LoVo (cell line): ENCODE results near the gene FN1.
"Not testable (repeated sequence)": the region's sequence is repeated elsewhere in the genome, so short reads cannot be mapped to it uniquely, and the experiment has no call there.

Experiments
- DNase-seq: peaks from one replicate; pipeline ENCODE4 v3.0.0-alpha.2; 2016; ENCODE audit warnings: low spot score

FN1 gene

DNA sequence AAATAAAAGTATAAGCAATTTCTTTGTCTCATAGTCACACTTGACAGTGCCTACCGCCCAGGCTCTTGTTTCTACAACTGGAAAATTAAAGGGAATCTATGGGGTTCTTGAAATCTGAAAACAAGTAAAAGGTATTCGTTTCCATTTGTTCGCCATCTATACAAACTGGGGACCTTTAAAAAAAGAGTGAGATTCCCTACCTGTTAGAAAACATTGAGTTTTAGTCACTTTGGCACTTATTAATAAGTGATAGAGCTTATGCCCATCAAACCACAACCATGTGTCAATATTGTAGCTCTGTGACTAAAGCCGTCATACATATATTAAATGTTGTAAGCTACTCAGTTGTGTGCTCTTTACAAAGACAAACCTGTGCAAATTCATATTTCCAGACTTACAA, 13.2 kb downstream of the FN1 start:
- no peak for DNase-seq

DNA sequence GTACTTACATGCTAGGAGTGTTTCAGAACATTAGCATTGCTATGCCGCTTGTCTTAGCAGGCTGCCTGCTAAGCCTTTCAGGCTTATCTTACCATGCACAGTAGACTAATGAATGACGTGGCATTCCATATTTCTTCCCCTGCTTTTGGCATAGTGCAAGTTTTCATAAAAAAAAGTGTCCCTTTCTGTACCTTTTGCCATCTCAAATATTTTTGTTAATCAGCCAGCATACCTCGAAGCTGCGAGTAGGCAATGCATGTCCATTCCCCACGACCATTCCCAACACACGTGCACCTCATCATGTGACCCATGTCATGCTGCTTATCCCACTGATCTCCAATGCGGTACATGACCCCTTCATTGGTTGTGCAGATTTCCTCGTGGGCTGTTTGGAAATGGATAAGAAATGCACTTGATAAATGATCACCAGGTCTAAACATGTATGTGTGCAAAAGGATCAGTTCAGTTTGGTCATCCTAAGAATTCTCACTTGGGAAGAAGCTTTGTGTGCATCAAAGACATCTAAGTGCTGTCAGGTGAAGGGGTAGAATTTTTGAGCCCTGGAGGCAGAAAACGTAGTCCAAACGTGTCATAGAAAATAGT, 13.9 kb downstream of the FN1 start:
- DNase-seq = no peak

DNA sequence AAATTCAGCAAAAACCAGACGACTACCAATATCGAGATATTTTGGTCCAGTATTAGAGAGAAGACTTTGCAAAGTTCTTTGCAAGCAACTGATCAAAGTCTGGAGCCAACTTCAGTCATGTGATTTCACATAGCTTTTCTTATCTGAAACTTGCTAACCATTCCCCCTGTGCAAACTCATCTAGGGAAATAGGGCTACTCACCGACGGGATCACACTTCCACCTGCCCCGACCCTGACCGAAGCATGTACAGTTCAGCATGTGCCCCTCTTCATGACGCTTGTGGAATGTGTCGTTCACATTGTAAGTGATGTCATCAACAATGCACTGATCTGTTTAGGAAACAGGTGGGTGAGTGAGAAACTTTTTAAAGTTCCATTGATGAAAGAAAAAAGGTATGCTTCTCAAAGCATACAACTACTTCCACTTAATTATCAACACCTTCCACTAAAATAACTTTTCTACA, 15.4 kb downstream of the FN1 start:
- DNase-seq = no peak

DNA sequence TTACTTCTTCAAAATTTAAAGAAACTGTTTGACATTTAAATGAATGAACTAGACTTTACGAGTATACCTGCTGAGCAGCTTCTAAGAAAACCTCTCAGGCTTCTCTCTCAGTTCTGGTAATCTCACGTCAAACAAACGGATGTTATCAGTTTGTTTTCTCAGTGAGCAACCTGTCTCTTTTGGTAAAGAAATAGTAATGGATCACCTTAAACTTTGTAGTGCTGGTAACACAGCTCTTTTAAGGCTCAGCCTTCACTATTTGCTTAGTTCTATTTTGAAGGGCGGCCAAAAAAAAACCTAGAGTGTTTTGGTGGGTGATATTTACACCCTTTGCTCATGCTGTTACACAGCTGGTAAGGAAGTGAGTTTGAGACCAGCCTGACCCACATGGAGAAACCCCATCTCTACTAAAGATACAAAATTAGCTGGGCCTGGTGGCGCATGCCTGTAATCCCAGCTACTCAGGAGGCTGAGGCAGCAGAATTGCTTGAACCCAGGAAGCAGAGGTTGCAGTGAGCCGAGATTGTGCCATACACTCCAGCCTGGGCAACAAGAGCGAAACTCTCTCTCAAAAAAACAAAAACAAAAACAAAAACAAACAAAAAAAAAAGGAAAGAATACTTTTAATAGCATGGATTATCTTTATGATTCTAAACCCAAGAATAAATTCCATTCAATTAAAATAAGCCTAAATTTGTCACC, 15.9 kb downstream of the FN1 start:
- no peak for DNase-seq

DNA sequence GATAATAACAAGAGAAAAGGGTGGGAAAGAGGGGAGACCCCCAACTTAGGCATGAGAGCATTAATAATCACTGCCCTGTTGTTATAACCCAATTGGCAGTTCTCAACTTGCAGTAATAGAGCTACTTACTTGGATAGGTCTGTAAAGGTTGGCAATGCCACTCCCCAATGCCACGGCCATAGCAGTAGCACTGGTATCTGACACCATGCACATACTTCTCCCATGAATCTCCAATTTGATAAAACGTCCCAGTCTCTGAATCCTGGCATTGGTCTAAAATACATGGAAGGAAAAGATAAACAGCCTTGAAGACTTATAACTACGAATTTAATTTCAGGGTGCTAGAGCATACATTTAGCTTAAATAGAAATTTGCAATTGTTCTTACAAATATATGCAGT, 16.8 kb downstream of the FN1 start:
- no peak for DNase-seq

DNA sequence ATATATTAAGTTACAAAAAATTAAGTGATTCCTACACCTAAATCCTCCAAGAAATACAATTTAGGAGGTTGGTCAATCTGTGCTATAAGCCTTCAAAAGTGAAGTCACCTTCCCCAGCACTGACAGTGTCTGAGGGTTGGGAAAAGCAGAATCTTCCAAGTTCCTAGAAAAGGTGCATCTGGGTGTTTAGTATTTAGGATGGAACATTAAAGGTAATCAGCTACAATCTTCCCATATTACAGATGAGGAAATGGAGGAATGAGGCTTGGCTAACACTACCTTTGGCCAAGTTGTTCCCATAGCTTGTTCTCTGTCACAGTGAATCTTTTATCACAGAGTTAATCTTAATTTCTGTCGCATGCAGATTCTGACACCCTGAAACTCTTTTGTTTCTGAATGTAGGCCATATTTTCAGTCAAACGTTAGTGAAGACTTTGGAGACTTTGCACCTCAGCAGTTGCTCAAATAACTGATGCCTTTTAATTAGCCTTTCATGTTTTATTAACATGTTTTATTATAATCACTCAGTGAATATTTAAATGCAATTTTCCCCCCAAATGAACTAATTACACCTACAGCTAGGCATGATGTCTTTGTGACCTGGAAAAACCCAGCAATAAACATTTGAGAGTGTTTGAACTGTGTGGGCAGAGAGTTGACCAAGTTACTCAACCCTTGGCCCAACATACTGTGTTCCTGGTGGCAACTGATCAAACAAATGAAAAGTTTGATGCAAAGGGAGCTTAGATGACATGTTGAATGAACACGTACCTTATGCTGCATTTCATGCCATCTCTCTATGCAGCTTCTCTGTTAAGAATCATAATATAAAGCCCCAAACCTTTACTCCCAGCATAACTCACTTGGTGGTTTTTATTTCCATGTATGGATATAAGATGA, 17.6 kb downstream of the FN1 start:
- no peak for DNase-seq

DNA sequence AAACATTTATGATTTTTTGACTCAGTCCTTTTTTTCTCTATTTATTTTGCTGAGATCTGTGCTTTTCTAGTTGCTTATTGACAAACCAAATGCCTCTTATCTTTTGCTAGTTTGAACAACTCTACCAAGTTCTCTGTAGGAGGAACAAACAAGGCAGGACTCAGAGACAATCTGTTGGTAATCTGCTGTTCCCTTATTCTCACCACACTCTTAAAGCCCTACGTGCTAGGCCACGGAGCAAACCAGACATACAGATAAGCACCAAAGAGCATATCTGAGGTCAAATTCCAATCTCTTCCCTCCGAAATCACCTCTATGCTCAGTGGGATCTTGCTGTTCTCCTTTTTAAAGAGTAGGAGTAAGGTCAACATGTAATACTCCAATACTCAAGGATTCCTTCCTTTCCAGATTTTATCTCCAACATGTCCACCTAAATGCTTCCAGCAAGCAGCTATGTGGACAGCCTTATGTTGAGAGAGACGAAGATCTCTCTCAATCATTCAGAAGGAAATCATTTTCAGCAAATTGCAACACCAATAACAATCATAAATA, 18.4 kb downstream of the FN1 start:
- DNase-seq = no peak

DNA sequence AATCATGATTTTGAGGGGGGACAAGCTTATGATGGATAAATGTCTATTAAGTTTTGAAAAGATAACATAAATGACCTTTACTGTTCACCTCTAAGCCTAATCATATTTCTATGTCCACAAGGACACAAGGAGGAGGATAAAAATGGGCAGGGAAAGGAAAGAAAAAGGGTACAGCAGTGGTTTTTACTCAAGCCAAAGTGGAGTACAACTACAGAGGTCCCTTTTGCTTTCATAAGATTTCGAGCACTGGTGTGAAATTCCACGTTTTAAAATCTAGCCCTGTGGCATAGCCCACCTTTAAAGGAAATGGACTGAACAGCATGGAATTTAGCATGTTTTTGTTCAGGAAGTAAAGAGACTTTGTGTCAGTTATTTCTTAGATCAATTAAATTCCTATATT, 19.2 kb downstream of the FN1 start:
- no peak for DNase-seq

DNA sequence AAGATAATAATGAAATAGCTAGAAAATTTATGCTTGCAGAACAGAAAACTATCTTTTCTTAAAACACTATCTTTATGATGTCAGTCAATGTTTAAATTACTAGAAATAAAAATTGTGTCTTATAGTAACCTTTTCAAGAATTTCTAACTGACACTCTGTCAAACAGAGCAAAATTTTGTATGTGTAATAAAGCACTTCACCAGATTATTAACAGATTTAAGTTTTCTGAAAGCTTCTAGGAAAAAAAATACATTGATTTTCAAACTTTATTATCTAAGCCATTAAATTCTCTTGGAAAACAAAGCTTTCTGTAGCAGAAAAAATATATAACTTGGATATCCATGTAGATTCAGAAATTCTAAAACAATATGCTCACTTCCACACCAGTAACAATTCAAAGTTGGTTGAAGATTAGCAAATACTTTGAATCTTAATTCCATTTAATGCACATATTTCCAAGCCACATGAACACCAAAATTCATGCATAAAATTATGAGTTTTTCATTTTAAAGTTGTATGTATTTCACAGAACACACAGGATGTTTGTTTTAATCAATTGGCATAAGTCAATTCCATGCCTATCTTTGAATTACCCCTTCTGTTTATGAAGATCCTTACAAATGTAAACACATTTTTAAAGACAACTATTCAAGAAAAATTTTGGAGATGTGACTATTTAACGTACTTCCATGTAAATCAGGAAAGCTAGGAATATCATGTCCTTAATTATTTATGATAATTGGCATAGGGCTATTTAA, 19.9 kb downstream of the FN1 start:
- DNase-seq = no peak

DNA sequence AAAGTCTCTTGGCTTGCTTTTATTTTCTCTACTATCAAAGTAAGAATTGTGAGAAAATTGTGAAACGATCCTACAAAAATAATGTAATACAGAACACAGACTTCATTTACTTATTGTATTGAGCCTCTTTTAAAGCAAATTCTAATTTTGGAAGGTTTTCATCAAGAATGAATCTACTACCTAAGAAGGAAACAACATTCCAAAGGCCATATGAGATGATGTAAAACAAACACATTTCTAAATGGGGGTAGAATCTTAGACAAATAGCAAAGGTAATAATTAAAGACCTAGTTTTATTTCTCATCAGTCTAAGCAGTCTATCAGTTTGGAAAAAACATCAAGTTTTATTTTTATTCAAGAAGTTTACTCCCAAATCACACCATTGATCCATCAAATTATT, 20.6 kb downstream of the FN1 start:
- no peak for DNase-seq

DNA sequence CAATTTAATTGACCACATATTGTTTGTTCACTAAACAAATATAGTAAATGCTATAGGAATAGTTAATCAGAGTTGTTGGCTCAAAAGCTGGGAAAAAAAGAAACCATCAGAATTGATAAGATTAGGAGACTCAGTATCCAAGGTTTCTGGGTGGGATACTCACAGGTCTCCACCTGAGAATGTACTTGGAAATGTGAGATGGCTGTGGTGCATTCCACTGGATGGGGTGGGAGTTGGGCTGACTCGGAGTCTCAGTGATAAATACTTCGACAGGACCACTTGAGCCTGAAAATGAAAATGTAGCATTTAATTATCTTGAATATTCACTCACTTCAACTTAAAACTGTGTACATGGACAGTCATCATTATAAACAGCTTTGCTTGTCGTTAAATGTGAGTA, 21.2 kb downstream of the FN1 start:
- no peak for DNase-seq

DNA sequence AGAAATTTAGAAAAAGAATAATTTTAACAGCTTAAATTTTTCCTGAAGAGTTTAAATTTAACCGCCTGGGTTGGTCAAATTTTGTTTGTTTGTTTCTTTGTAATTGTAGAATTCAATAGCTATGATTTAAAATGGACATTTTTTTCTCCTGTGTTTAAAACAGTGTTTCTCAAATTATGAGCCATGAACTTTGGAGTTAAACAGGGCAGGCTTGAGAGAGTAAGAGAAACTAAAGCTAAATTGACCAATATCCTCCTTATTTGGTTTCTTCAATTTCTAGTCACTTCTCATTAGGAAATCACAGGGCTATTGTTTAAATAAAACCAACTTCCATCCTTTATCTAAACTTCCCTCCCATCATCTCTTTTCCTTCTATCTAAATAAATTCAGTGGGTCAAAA, 21.9 kb downstream of the FN1 start:
- DNase-seq = no peak

DNA sequence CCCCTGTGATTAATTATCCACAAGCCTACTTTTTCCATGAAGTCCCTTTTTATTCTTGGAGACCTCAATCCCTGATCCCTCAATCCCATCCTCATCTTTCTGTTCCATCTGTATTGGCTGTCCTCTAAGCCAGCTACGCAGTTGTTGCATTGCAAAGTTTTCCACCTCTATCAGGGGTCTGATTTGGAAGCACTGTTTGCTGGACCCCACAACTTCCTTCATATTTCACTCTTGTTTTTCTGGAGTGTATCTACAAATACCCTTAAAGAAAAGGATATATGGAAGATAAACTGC, 22.4 kb downstream of the FN1 start:
- no peak for DNase-seq

DNA sequence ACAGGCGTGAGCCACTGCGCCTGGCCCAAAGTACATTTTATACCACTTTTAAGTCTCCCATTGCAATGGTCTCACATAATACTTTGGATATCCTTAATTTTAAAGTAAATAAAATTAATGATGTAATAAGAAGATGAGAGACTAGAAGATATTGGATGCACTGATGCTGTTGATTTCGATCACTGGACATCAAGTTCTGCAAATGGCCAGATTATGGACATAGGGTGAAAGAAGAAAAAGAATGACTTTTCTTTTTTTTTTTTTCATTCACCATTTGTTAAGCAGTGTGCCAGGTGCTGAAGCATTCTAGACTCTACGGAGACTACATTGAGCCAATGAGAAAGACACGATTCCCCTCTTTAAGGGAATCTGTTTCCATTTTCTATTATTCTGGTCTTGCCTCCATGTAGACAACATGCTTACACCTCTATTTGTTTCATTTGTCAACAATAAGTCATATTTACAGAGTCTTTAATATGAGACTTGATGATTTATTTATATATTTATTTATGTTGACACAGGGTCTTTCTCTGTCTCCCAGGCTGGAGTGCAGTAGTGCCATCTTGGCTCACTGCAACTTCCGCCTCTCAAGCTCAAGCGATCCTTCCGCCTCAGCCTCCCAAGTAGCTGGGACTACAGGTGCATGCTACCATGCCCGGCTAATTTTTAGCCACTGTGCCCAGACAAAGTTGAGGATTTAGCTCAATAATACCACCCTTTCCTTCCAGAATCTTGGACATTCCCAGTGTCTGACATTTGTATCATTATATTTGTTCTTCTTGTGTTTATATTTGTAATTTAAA, 23.7 kb downstream of the FN1 start:
- no peak for DNase-seq

DNA sequence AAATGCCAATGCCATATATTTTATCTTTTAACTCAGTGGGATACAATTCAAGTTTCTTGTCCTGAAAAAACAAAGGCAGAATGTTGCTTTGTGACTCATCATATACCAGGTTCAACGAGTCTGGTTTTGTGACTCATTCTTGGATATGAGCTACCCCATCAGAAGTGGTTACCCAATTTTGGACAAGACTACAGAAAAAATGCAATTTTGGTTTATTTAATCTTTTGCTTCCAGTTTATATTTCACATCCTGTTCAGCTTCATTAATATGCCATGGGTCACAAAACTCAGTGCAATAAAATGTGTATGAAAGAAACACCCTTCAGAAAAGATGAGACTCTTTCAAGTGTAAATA, 25.0 kb downstream of the FN1 start:
- DNase-seq = peak; percentile 61

DNA sequence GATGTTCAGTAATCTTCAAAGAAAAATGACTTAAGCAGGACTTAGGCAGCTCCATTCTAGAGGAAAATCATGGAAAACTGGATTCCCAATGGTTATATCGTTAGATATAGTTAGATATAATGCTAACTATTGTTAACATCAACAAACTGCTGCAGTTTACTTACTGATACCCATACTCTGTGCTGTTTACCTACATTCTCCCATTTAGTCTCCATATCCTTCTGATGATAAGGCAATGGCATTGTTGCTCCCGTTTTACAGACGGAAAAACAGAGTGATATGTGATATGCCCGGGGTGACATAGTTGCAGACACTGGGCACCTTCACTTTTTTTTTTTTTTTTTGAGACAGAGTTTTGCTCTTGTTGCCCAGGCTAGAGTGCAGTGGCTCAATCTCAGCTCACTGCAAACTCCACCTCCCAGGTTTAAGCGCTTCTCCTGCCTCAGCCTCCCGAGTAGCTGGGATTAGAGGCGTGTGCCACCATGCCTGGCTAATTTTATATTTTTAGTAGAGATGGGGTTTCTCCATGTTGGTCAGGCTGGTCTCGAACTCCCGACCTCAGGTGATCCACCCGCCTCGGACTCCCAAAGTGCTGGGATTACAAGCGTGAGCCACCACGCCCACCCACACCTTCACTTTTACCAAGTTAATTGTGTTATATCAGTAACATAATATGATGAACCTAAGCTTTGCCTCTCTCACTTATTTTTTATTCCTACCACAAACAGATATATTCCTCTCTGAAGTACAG, 25.5 kb downstream of the FN1 start:
- DNase-seq = not testable (repeated sequence)

DNA sequence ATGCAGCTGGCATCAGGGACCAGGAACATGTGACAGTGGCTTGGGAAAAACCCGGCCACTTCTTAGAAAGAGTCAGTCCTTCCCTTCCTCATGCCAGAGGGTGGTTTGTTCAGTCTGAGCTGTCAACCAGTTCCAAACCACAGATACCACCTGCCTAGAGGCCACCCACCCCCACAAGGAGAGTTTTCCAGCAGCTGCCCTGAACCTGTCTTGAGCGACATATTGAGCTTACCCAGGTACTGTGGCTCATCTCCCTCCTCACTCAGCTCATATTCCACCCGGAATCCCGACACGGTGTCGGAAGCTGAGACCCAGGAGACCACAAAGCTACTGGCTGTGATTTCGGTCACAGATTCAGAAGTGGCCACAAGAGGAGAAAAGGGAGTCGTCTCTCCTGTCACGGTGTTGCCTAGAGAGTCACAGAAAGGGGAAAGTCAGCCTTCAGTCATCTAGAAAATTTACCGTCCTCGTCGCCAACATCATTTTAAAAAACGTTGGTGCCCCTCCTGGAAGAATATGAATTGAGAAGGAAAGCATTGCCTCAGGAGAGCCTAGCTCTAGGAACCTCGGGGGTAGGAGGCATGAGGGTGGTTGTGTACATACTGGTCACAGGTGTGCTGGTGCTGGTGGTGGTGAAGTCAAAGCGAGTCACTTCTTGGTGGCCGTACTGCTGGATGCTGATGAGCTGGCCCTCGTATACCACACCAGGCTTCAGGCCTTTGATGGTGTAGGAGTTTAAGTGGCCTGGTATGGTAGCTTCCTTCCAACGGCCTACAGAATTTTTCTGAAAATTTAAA, 26.3 kb downstream of the FN1 start:
- DNase-seq = no peak

DNA sequence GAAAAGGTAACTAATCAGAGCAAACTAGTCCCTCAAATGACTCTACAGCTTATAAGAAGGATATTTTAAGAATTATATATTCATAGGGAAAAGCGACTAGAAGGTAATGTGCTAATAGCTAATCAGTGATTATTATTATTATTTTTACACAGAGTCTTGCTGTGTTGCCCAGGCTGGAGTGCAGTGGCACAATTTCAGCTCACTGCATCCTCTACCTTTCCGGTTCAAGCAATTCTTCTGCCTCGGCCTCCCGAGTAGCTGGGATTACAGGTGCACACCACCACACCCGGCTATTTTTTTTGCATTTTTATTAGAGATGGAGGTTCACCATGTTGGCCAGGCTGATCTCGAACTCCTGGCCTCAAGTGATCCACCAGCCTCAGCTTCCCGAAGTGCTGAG, 27.4 kb downstream of the FN1 start:
- DNase-seq = not testable (repeated sequence)

DNA sequence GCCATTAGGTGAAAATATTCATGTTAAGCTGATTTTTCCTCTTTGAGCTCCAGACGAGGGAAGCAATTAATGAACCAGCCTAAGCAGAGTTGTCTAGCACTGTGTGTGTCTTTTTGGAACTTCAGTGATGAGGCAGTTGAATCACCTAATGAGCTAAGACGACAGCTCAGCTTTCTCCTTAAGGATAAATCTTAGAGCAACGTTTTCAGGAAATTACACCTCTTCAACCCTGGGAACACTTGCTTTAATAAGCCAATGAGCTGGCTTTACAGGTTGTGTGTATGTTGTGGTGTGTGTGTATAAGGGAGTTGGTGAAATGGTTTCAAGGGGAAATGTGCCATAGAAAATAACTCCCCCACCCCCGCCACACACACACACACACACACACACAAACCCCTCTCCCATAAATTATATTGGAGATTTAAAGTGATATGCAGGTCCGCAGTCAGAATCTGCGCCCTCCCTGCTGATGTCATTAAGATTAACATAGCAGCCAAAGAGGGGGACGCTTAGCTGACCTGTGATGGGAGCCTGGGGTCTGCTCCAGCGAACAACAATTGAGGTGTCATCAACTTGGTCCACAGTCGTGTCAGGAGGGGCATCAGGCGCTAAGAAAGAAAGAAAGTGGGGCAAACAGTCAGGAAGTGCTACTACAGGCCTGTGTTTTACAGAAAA, 28.1 kb downstream of the FN1 start:
- no peak for DNase-seq
